Epithelial cell of esophagus (primary cell): Measurements from ENCODE around the gene AKAP9.
"Not testable (repeated sequence)": the region's sequence is repeated elsewhere in the genome, so short reads cannot be mapped to it uniquely, and the experiment has no call there.

Experiments used
- DNase-seq: peaks from one replicate; pipeline ENCODE4 v3.0.0; 2010; ENCODE audit warnings: low read depth
- H3K4me3 ChIP-seq: 2 replicates; pipeline ENCODE4 v1.5.1; 2011; ENCODE audit warnings: mild to moderate bottlenecking, low read length, control low read depth
- TF ChIP-seq, protein P1 (sequence below): IDR thresholded peaks from 2 replicates; pipeline ENCODE4 v1.5.1; 2011; ENCODE audit warnings: low read depth, mild to moderate bottlenecking, low read length, control low read depth, inconsistent platforms; ENCODE audit not compliant: insufficient read depth; ENCODE audit errors: missing control alignments

The AKAP9 gene

GRCh38 chr7:91922857-91923256, 17.8 kb upstream of the AKAP9 start:
- TF ChIP-seq, protein P1, sequence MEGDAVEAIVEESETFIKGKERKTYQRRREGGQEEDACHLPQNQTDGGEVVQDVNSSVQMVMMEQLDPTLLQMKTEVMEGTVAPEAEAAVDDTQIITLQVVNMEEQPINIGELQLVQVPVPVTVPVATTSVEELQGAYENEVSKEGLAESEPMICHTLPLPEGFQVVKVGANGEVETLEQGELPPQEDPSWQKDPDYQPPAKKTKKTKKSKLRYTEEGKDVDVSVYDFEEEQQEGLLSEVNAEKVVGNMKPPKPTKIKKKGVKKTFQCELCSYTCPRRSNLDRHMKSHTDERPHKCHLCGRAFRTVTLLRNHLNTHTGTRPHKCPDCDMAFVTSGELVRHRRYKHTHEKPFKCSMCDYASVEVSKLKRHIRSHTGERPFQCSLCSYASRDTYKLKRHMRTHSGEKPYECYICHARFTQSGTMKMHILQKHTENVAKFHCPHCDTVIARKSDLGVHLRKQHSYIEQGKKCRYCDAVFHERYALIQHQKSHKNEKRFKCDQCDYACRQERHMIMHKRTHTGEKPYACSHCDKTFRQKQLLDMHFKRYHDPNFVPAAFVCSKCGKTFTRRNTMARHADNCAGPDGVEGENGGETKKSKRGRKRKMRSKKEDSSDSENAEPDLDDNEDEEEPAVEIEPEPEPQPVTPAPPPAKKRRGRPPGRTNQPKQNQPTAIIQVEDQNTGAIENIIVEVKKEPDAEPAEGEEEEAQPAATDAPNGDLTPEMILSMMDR, result no peak
- no peak overlapping the region for H3K4me3 ChIP-seq
- no peak for DNase-seq

DNA sequence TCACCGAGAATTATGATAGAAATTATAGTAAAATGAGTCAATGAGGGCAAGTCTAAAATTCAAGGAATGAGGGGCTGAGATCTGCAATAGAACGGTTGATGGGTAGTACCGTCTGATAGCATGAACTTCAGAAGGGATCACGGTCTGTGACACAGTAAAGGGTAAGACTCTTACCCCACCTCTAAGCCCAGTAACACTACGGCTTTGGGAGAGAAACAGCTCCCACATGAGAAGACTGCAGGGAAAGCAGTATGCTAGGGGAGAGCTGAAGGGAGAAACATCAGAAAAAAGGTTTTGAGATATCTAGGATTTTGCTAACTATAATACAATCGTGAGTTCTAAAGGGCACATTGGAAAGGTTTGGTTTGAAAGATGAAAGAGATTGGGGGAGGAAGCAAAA, 12.8 kb upstream of the AKAP9 start:
- no peak for DNase-seq
- H3K4me3 ChIP-seq, result no peak overlapping the region
- TF ChIP-seq, protein P1, result no peak

- TF ChIP-seq, protein P1, result no peak
- DNase-seq, result peak; percentile 74
- no peak overlapping the region for H3K4me3 ChIP-seq
Measured at GRCh38 chr7:91929463-91929862, 11.2 kb upstream of the AKAP9 start.

GRCh38 chr7:91940171-91940570, 491 bp upstream of the AKAP9 start:
- H3K4me3 ChIP-seq, result peak overlapping the region; percentile 85
- TF ChIP-seq, protein P1, result no peak
- DNase-seq, result peak; percentile 28

DNA sequence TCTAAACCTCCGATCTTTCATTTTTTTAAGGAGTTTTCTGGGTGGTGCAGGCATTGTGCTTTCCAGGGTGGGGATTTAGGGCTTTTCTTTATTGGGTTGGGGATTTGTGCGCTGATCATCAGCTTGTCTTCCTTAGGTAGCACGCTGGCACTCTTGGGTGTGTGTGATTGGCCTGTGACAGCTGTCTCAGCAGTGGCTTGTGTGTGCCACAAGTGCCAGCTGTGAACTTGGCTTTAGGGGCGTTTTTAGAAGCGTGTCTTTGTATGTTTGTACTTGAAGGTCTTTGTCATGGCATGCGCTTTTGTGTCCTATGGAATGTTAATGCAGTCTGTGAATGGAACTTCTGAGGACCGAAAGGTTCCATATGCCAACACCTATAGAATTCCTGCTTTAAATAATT, 788 bp downstream of the AKAP9 start:
- TF ChIP-seq, protein P1, result no peak
- peak; percentile 66 for DNase-seq
- H3K4me3 ChIP-seq, result peak overlapping the region; percentile 85

DNA sequence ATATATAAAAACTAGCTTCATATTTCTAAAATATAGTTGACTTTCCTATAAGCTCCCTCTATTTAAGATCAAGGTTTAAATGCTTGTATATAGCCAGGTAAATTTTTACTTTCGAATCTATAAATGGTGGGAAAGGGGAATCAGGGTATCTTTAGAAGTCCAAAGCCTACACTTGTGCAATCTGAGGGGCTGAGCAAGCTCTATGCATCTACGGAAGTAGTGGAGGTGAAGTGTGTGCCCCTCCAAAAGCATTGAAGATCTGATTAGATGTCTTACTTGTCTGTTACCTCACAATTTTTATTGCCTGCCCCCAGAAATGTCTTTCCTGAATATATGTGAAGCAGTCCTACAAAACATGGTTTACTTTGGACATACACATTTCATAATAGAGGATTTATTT, 1.6 kb downstream of the AKAP9 start:
- peak overlapping the region; percentile 85 for H3K4me3 ChIP-seq
- TF ChIP-seq, protein P1, result no peak
- DNase-seq, result peak; percentile 10

DNA sequence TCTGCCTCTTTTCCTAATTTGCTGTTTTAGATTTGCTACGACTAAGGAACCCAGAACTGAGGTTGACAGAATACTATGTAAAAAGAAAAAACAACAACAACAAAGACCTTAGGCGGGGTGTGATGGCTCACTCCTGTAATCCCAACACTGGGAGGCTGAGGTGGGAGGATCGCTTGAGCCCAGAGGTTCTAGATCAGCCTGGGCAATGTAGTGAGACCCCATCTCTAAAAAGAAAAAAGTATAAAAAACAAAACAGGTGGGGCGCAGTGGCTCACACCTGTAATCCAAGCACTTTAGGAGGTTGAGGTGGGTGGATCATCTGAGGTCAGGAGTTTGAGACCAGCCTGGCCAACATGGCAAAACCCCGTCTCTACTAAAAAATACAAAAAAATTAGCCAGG, 4.3 kb downstream of the AKAP9 start:
- H3K4me3 ChIP-seq, DNase-seq: not testable (repeated sequence)
